H1 (cell line): ENCODE measurements around the gene CSRP1. TPM values are rescaled to one million over a fixed set of nuclear protein-coding genes. Genes with fewer than 3 reads are reported as not detected.

Source experiments
- CTCF ChIA-PET: fragments of 300-600 bp; sonication (Branson Sonifier 250); formaldehyde crosslinking; loops from one replicate; lab custom pipeline; 2021; ENCODE audit not compliant: partially characterized antibody; lab: Charles Lee
- POLR2A ChIA-PET: fragments of 300-600 bp; sonication (Branson Sonifier 250); formaldehyde crosslinking; loops from one replicate; lab custom pipeline; 2021; ENCODE audit warnings: inconsistent platforms; ENCODE audit not compliant: partially characterized antibody; lab: Charles Lee
- DNase-seq, 2 experiments: peaks; one replicate each; pipeline versions ENCODE4 v3.0.0 to v3.0.0-alpha.2; 2010 to 2022; ENCODE audit warnings: low spot score in 2 of 2, low read depth in 1 of 2, mixed read lengths in 1 of 2
- FAIRE-seq: peaks from 2 replicates; lab custom pipeline; 2011; peaks lifted over from hg19 to GRCh38; lab: Jason Lieb, UNC
- H2AFZ ChIP-seq: 2 replicates; pipeline ENCODE4 v1.8.1; 2012; ENCODE audit warnings: low read length, inconsistent platforms
- H2AK5ac ChIP-seq: 2 replicates; pipeline ENCODE4 v1.6.1; 2013; ENCODE audit warnings: low read depth, low read length
- H2BK120ac ChIP-seq: replicated peaks from 2 replicates; pipeline ENCODE3; 2013; ENCODE audit warnings: low read depth, low read length, inconsistent platforms
- H2BK12ac ChIP-seq: 2 replicates; pipeline ENCODE4 v1.6.1; 2013; ENCODE audit warnings: low read depth, low read length
- H2BK15ac ChIP-seq: 2 replicates; pipeline ENCODE4 v1.6.1; 2013; ENCODE audit warnings: low read length
- H2BK20ac ChIP-seq: 2 replicates; pipeline ENCODE4 v1.6.1; 2013; ENCODE audit warnings: low read length
- H2BK5ac ChIP-seq: 2 replicates; pipeline ENCODE4 v1.6.1; 2013; ENCODE audit warnings: low read depth, low read length
- H3K14ac ChIP-seq: 2 replicates; pipeline ENCODE4 v1.6.1; 2013; ENCODE audit warnings: inconsistent platforms; ENCODE audit not compliant: insufficient read length
- H3K18ac ChIP-seq: 2 replicates; pipeline ENCODE4 v1.6.1; 2013; ENCODE audit warnings: low read length; ENCODE audit errors: extremely low read depth
- H3K23ac ChIP-seq: 2 replicates; pipeline ENCODE4 v1.6.1; 2013; ENCODE audit warnings: inconsistent platforms; ENCODE audit not compliant: insufficient read length
- H3K23me2 ChIP-seq: 2 replicates; pipeline ENCODE4 v1.6.1; 2013; ENCODE audit warnings: low read depth, low read length
- H3K27ac ChIP-seq: 2 replicates; pipeline ENCODE4 v1.6.1; 2011; ENCODE audit warnings: low read depth, low read length, inconsistent platforms
- H3K27me3 ChIP-seq, 4 experiments: replicated peaks in 1 of 4; 1 replicate in 1 of 4; 2 replicates in 3 of 4; pipeline versions ENCODE4 v1.6.1 to v1.8.1; 2011 to 2013; ENCODE audit warnings: low read length in 3 of 4, mild to moderate bottlenecking in 3 of 4, inconsistent platforms in 2 of 4, mixed read lengths in 2 of 4, moderate library complexity in 1 of 4; ENCODE audit not compliant: control insufficient read depth in 3 of 4, insufficient read depth in 3 of 4; ENCODE audit errors: extremely low read depth in 1 of 4
- H3K36me3 ChIP-seq, 4 experiments: 2 replicates each; pipeline versions ENCODE4 v1.6.1 to v1.8.1; 2011 to 2013; ENCODE audit warnings: mild to moderate bottlenecking in 4 of 4, low read length in 3 of 4, moderate library complexity in 2 of 4, control low read depth in 1 of 4, inconsistent platforms in 1 of 4; ENCODE audit not compliant: insufficient read depth in 4 of 4, control insufficient read depth in 2 of 4
- H3K4ac ChIP-seq: replicated peaks from 2 replicates; pipeline ENCODE3; 2013; ENCODE audit warnings: low read length, low read depth, mixed read lengths, inconsistent platforms; ENCODE audit not compliant: insufficient read length
- H3K4me1 ChIP-seq, 4 experiments: replicated peaks in 1 of 4; 1 replicate in 1 of 4; 2 replicates in 3 of 4; pipeline versions ENCODE4 v1.6.1 to v1.8.1; 2011 to 2013; ENCODE audit warnings: low read length in 3 of 4, inconsistent platforms in 2 of 4, mixed read lengths in 1 of 4; ENCODE audit not compliant: insufficient read depth in 4 of 4, control insufficient read depth in 3 of 4
- H3K4me2 ChIP-seq, 2 experiments: 2 replicates each; pipeline versions ENCODE4 v1.6.1 to v1.8.1; 2011 to 2013; ENCODE audit warnings: low read depth in 2 of 2, low read length in 2 of 2, control low read depth in 1 of 2, inconsistent platforms in 1 of 2, mild to moderate bottlenecking in 1 of 2; ENCODE audit not compliant: insufficient read depth in 1 of 2
- H3K4me3 ChIP-seq, 4 experiments: fragments of 200-600, 300-600 bp in 1 of 4; sonication (generic), shearing (Covaris generic), sonication (Bioruptor Twin) in 1 of 4; 2 replicates each; pipeline versions ENCODE4 v1.5.1 to v1.8.1; 2011 to 2016; ENCODE audit warnings: low read length in 4 of 4, low read depth in 3 of 4, control low read depth in 2 of 4, inconsistent platforms in 2 of 4, mild to moderate bottlenecking in 2 of 4, mixed read lengths in 1 of 4, moderate library complexity in 1 of 4; ENCODE audit not compliant: insufficient read depth in 2 of 4; ENCODE audit errors: extremely low read depth in 1 of 4
- H3K56ac ChIP-seq: replicated peaks from 2 replicates; pipeline ENCODE3; 2013; ENCODE audit warnings: low read depth, mild to moderate bottlenecking, mixed read lengths, low read length, inconsistent platforms; ENCODE audit not compliant: insufficient read length
- H3K79me1 ChIP-seq: 2 replicates; pipeline ENCODE4 v1.6.1; 2013; ENCODE audit warnings: low read depth, low read length, control low read depth
- H3K79me2 ChIP-seq, 2 experiments: 2 replicates each; pipeline versions ENCODE4 v1.6.1 to v1.8.1; 2012 to 2013; ENCODE audit warnings: low read length in 2 of 2, mild to moderate bottlenecking in 2 of 2, inconsistent platforms in 1 of 2; ENCODE audit not compliant: insufficient read depth in 2 of 2, control insufficient read depth in 1 of 2
- H3K9ac ChIP-seq, 4 experiments: replicated peaks in 1 of 4; 1 replicate in 1 of 4; 2 replicates in 3 of 4; pipeline versions ENCODE4 v1.6.1 to v1.8.1; 2011 to 2013; ENCODE audit warnings: low read depth in 3 of 4, low read length in 3 of 4, control low read depth in 2 of 4, mild to moderate bottlenecking in 2 of 4, moderate library complexity in 2 of 4, inconsistent platforms in 1 of 4; ENCODE audit errors: extremely low read depth in 1 of 4
- H3K9me3 ChIP-seq, 2 experiments: 2 replicates each; pipeline versions ENCODE4 v1.6.1 to v1.8.1; 2012 to 2013; ENCODE audit warnings: mild to moderate bottlenecking in 2 of 2, moderate library complexity in 2 of 2, control low read depth in 1 of 2, inconsistent platforms in 1 of 2, low read depth in 1 of 2, low read length in 1 of 2, mixed read lengths in 1 of 2; ENCODE audit not compliant: insufficient read depth in 2 of 2
- H4K20me1 ChIP-seq, 2 experiments: replicated peaks in 1 of 2; 2 replicates each; pipeline versions ENCODE3 to v1.8.1; 2011 to 2013; ENCODE audit warnings: inconsistent platforms in 2 of 2, low read length in 2 of 2, mild to moderate bottlenecking in 1 of 2; ENCODE audit not compliant: insufficient read depth in 2 of 2, control insufficient read depth in 1 of 2
- H4K5ac ChIP-seq: 2 replicates; pipeline ENCODE4 v1.6.1; 2013; ENCODE audit warnings: low read length, low read depth, mixed read lengths, inconsistent platforms; ENCODE audit not compliant: insufficient read length
- H4K8ac ChIP-seq: 2 replicates; pipeline ENCODE4 v1.8.0; 2013; ENCODE audit warnings: mild to moderate bottlenecking, moderate library complexity, low read length, inconsistent platforms; ENCODE audit not compliant: insufficient read depth; ENCODE audit errors: extremely low read depth
- H4K91ac ChIP-seq: replicated peaks from 2 replicates; pipeline ENCODE3; 2013; ENCODE audit warnings: low read length, mixed read lengths, inconsistent platforms; ENCODE audit not compliant: insufficient read length
- ASH2L ChIP-seq: fragments of 200-600, 300-600 bp; sonication (generic); IDR thresholded peaks from one replicate; pipeline ENCODE4 v1.7.1; 2017; ENCODE audit warnings: low read length
- CHD2 ChIP-seq: IDR thresholded peaks from 2 replicates; pipeline ENCODE4 v1.6.1; 2012; ENCODE audit warnings: low read length, improper control_type of control experiment
- MAFK ChIP-seq: IDR thresholded peaks from 2 replicates; pipeline ENCODE4 v1.6.1; 2012; ENCODE audit warnings: low read depth, mild to moderate bottlenecking, improper control_type of control experiment, low read length
- POLR2A ChIP-seq, 2 experiments: IDR thresholded peaks; 1 replicate in 1 of 2; 2 replicates in 1 of 2; pipeline ENCODE4 v1.6.1; 2011; ENCODE audit warnings: low read depth in 2 of 2, low read length in 2 of 2, mild to moderate bottlenecking in 2 of 2; ENCODE audit errors: control extremely low read depth in 1 of 2
- SIN3A ChIP-seq, 2 experiments: IDR thresholded peaks in 1 of 2; conservative IDR thresholded peaks in 1 of 2; 2 replicates each; pipeline ENCODE4 v1.6.1; 2011 to 2012; ENCODE audit warnings: low read length in 2 of 2, improper control_type of control experiment in 1 of 2, low read depth in 1 of 2, mild to moderate bottlenecking in 1 of 2
- SRF ChIP-seq: IDR thresholded peaks from 2 replicates; pipeline ENCODE4 v1.6.1; 2011; ENCODE audit warnings: mild to moderate bottlenecking, low read depth, low read length, moderate library complexity
- ZNF274 ChIP-seq: IDR thresholded peaks from 2 replicates; pipeline ENCODE4 v1.7.0; 2012; ENCODE audit warnings: low read length, borderline replicate concordance; ENCODE audit errors: extremely low read depth
- WGBS, 2 experiments: shearing (Covaris generic) in 1 of 2; methylation state at CpG; one replicate each; pipeline versions ENCODE4 v1.1.6 to v1.1.7; 2013 to 2015; ENCODE audit warnings: low lambda C conversion rate in 2 of 2, mixed read lengths in 2 of 2, inconsistent platforms in 1 of 2, low coverage in 1 of 2, missing lambda C conversion rate in 1 of 2; ENCODE audit not compliant: insufficient replicate concordance in 2 of 2, insufficient coverage in 1 of 2, insufficient read length in 1 of 2; ENCODE audit errors: extremely low coverage in 1 of 2, missing lambda C conversion rate in 1 of 2; 5-methylcytosine and 5-hydroxymethylcytosine counted together
- polyA plus RNA-seq, 7 experiments: library from polyadenylated mRNA; depleted of rRNA in 3 of 7; stranded (reverse) in 5 of 7; unstranded in 2 of 7; fragments of >200 nt in 5 of 7; fragments of 200-250 nt in 2 of 7; gene quantifications; 1 replicate in 5 of 7; 2 replicates in 1 of 7; 4 replicates in 1 of 7; pipeline versions ENCODE4 v1.2.1 to v1.2.3, GENCODE V29; 2011 to 2013; ENCODE audit warnings: missing spikeins in 2 of 7, mixed read lengths in 2 of 7
- total RNA-seq: library from RNA; stranded (reverse); fragmentation: NEBNext Ultra II Directional; extraction: Animal tissue kit (Norgen Biotek cat#: 25700); gene quantifications from 2 replicates; pipeline ENCODE4 v1.2.1, GENCODE V29; 2021
- TF ChIP-seq, protein P1 (sequence below): IDR thresholded peaks from 2 replicates; pipeline ENCODE4 v1.6.1; 2011; ENCODE audit warnings: low read length, improper control_type of control experiment
- TF ChIP-seq, protein P2 (sequence below): IDR thresholded peaks from 2 replicates; pipeline ENCODE4 v1.6.1; 2012; ENCODE audit warnings: inconsistent platforms
- TF ChIP-seq, protein P3 (sequence below): IDR thresholded peaks from 2 replicates; pipeline ENCODE4 v1.6.1; 2012; ENCODE audit warnings: inconsistent platforms

CSRP1 gene
- total and polyA plus RNA-seq, 2 of the 8 experiments (the other 6 are each of a cell fraction or from before 2014, with no cell fraction given) = 14.2 to 22.3 TPM

DNA sequence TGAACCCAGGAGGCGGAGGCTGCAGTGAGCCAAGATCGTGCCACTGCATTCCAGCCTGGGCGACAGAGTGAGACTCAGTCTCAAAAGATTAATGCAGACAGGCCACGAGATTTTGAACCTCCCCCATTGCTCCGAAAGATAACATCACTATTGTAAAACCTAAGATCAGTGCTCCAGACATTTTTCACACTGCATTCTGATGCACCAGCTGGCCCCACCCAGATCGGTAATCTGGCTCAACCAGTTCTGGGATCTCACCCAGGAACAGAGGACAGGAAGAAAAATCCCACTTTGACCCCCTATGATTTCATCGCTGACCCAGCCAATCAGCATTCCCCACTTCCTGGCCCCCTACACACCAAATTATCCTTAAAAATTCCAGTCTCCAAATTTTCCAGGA lies 10.7 kb upstream of the CSRP1 start:
- DNase-seq = no peak
- no peak overlapping the region for H2BK15ac ChIP-seq
- WGBS, 2 experiments = 92% methylated on average over 7 of the region's 7 CpGs; no CpG with 5 or more reads in 1 of the 2 experiments
- no peak overlapping the region for H3K23ac ChIP-seq
- no peak overlapping the region for H3K27ac ChIP-seq
- H4K5ac ChIP-seq = no peak overlapping the region
- no peak for TF ChIP-seq MAFK
- TF ChIP-seq, protein P1, sequence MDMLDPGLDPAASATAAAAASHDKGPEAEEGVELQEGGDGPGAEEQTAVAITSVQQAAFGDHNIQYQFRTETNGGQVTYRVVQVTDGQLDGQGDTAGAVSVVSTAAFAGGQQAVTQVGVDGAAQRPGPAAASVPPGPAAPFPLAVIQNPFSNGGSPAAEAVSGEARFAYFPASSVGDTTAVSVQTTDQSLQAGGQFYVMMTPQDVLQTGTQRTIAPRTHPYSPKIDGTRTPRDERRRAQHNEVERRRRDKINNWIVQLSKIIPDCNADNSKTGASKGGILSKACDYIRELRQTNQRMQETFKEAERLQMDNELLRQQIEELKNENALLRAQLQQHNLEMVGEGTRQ = no peak
- no peak for TF ChIP-seq POLR2A (IDR thresholded peaks at IDR 0.05; ENCODE audit: control extremely low read depth in 1 of 2, low read depth in 2 of 2, low read length in 2 of 2)
- no peak for TF ChIP-seq CHD2
- TF ChIP-seq, protein P2, sequence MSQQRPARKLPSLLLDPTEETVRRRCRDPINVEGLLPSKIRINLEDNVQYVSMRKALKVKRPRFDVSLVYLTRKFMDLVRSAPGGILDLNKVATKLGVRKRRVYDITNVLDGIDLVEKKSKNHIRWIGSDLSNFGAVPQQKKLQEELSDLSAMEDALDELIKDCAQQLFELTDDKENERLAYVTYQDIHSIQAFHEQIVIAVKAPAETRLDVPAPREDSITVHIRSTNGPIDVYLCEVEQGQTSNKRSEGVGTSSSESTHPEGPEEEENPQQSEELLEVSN = no peak
- TF ChIP-seq, protein P3, sequence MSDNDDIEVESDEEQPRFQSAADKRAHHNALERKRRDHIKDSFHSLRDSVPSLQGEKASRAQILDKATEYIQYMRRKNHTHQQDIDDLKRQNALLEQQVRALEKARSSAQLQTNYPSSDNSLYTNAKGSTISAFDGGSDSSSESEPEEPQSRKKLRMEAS = no peak
- no peak for TF ChIP-seq SRF
- TF ChIP-seq SIN3A (conservative IDR thresholded peaks at IDR 0.05 in 1 of 2, IDR thresholded peaks at IDR 0.05 in 1 of 2; ENCODE audit: low read depth in 1 of 2, low read length in 2 of 2) = no peak
- no peak for TF ChIP-seq ASH2L
- TF ChIP-seq ZNF274 = no peak
- ChIA-PET CTCF (interaction anchor here (0.6 to 43.8 kb wide), 6 partner anchors 12 to 1572 kb away, joined by 3 to 929 read pairs (median 224); partner anchors contain the start of genes CSRP1 and NAV1), POLR2A (no interaction called here)
- no peaks in the 10 kb centered on the region for H3K9me3 ChIP-seq
- H3K36me3 ChIP-seq = no peaks in the 10 kb centered on the region
- no peak overlapping the region for H2AK5ac ChIP-seq
- H3K4me3 ChIP-seq = no peak overlapping the region
- H2BK5ac ChIP-seq = no peak overlapping the region
- H4K20me1 ChIP-seq = no peaks in the 10 kb centered on the region
- H2BK20ac ChIP-seq = no peak overlapping the region
- no peak overlapping the region for H2AFZ ChIP-seq
- no peaks in the 10 kb centered on the region for H3K27me3 ChIP-seq
- no peak overlapping the region for H2BK12ac ChIP-seq
- peaks cover 0 to 2% (median 0%) of the 10 kb centered on the region in 4 experiments; a peak in 2 of 7 replicates for H3K4me1 ChIP-seq
- no peak overlapping the region for H3K18ac ChIP-seq
- no peaks in the 10 kb centered on the region for H3K79me1 ChIP-seq
- no peaks in the 10 kb centered on the region for H3K23me2 ChIP-seq
- H3K4ac ChIP-seq = no peak overlapping the region
- no peaks in the 10 kb centered on the region for H3K79me2 ChIP-seq
- no peak overlapping the region for H2BK120ac ChIP-seq
- H3K4me2 ChIP-seq = no peak overlapping the region
- H4K91ac ChIP-seq = no peak overlapping the region
- no peak overlapping the region for H3K56ac ChIP-seq
- no peak for FAIRE-seq
- H4K8ac ChIP-seq = no peak overlapping the region
- H3K9ac ChIP-seq = no peak overlapping the region
- no peak overlapping the region for H3K14ac ChIP-seq
